Keratinocyte (primary cell): ENCODE results near the gene SRD5A2. TPM values are rescaled to one million over a fixed set of nuclear protein-coding genes. Genes with fewer than 3 reads are reported as not detected.

Experiments
- DNase-seq: peaks from one replicate; pipeline ENCODE4 v3.0.0-alpha.2; 2011; ENCODE audit warnings: low read depth, missing footprints, low spot score
- FAIRE-seq: peaks from 2 replicates; lab custom pipeline; 2011; peaks lifted over from hg19 to GRCh38; lab: Jason Lieb, UNC
- H2AFZ ChIP-seq: 2 replicates; pipeline ENCODE4 v1.6.0; 2012; ENCODE audit warnings: low read length, control low read depth, inconsistent platforms; ENCODE audit not compliant: control insufficient read depth
- H3K27ac ChIP-seq: 2 replicates; pipeline ENCODE4 v1.5.1; 2011; ENCODE audit warnings: low read length; ENCODE audit not compliant: control insufficient read depth, insufficient read depth
- H3K27me3 ChIP-seq: 3 replicates; pipeline ENCODE4 v1.6.0; 2011; ENCODE audit warnings: low read length; ENCODE audit not compliant: control insufficient read depth, insufficient read depth; ENCODE audit errors: extremely low read depth
- H3K36me3 ChIP-seq, 2 experiments: 2 replicates in 1 of 2; 3 replicates in 1 of 2; pipeline ENCODE4 v1.5.1; 2011; ENCODE audit warnings: low read length in 2 of 2, mild to moderate bottlenecking in 1 of 2; ENCODE audit not compliant: control insufficient read depth in 2 of 2, insufficient read depth in 2 of 2; ENCODE audit errors: extremely low read depth in 1 of 2
- H3K4me1 ChIP-seq: 3 replicates; pipeline ENCODE4 v1.5.1; 2011; ENCODE audit warnings: low read length; ENCODE audit not compliant: control insufficient read depth, insufficient read depth; ENCODE audit errors: extremely low read depth
- H3K4me2 ChIP-seq: 3 replicates; pipeline ENCODE4 v1.6.0; 2011; ENCODE audit warnings: low read depth, low read length; ENCODE audit not compliant: control insufficient read depth, insufficient read depth; ENCODE audit errors: extremely low read depth
- H3K4me3 ChIP-seq, 3 experiments: fragments of 200-600 bp in 1 of 3; sonication (generic) in 1 of 3; 2 replicates in 2 of 3; 3 replicates in 1 of 3; pipeline ENCODE4 v1.5.1; 2011 to 2016; ENCODE audit warnings: low read length in 3 of 3, mild to moderate bottlenecking in 3 of 3, control low read depth in 2 of 3, inconsistent platforms in 1 of 3, low read depth in 1 of 3, mixed read lengths in 1 of 3, mixed run types in 1 of 3, moderate library complexity in 1 of 3; ENCODE audit not compliant: control insufficient read depth in 2 of 3, insufficient read depth in 2 of 3; ENCODE audit errors: extremely low read depth in 1 of 3
- H3K79me2 ChIP-seq: 2 replicates; pipeline ENCODE4 v1.6.0; 2012; ENCODE audit warnings: low read length; ENCODE audit not compliant: control insufficient read depth, insufficient read depth
- H3K9ac ChIP-seq: 3 replicates; pipeline ENCODE4 v1.6.0; 2011; ENCODE audit warnings: low read length; ENCODE audit not compliant: control insufficient read depth, insufficient read depth; ENCODE audit errors: extremely low read depth
- H3K9me1 ChIP-seq: 3 replicates; pipeline ENCODE4 v1.6.0; 2011; ENCODE audit warnings: low read length; ENCODE audit not compliant: control insufficient read depth, insufficient read depth; ENCODE audit errors: extremely low read depth
- H3K9me3 ChIP-seq: 2 replicates; pipeline ENCODE4 v1.5.1; 2012; ENCODE audit warnings: low read depth, low read length; ENCODE audit not compliant: control insufficient read depth
- H4K20me1 ChIP-seq: 3 replicates; pipeline ENCODE4 v1.6.0; 2011; ENCODE audit warnings: low read length; ENCODE audit not compliant: control insufficient read depth, insufficient read depth; ENCODE audit errors: extremely low read depth
- CTCF ChIP-seq, 3 experiments: IDR thresholded peaks in 1 of 3; conservative IDR thresholded peaks in 1 of 3; optimal IDR thresholded peaks in 1 of 3; 2 replicates in 2 of 3; 3 replicates in 1 of 3; pipeline versions ENCODE3 to v1.5.1; 2011; ENCODE audit warnings: low read length in 3 of 3, mild to moderate bottlenecking in 3 of 3, moderate library complexity in 2 of 3, control low read depth in 1 of 3, inconsistent platforms in 1 of 3; ENCODE audit not compliant: insufficient read depth in 2 of 3; ENCODE audit errors: extremely low read depth in 1 of 3
- EZH2 ChIP-seq: IDR thresholded peaks from one replicate; pipeline ENCODE4 v1.6.1; 2012; ENCODE audit warnings: inconsistent platforms, mild to moderate bottlenecking, low read length, moderate library complexity
- dilution Hi-C: fragments of 300-500 bp; cut with MboI; formaldehyde crosslinking; loops from one replicate; pipeline ENCODE4 v1.7.0; 2020; ENCODE audit warnings: low sequenced_read_pairs; ENCODE audit not compliant: extremely low pct_ligation_motif_present
- polyA minus RNA-seq, 3 experiments: library from RNA; depleted of rRNA, polyadenylated mRNA; stranded (reverse); fragments of >200 nt; gene quantifications; 1 replicate in 1 of 3; 2 replicates in 1 of 3; 3 replicates in 1 of 3; pipeline ENCODE4 v1.2.3, GENCODE V29; 2011
- polyA plus RNA-seq, 5 experiments: library from polyadenylated mRNA; depleted of rRNA in 3 of 5; stranded (reverse) in 3 of 5; stranded (forward) in 1 of 5; unstranded in 1 of 5; fragments of >200 nt; gene quantifications; 1 replicate in 1 of 5; 2 replicates in 3 of 5; 3 replicates in 1 of 5; pipeline versions ENCODE4 v1.2.1 to v1.2.3, GENCODE V29; 2011 to 2012; ENCODE audit warnings: missing spikeins in 2 of 5, low read depth in 1 of 5, low replicate concordance in 1 of 5

SRD5A2 gene
- polyA plus RNA-seq (0.02 to 0.28 TPM (median 0.04 TPM) in 3 replicates), polyA minus RNA-seq (0.20 TPM in 1 of 3 replicates, not detected in the others)
- polyA plus RNA-seq (2011; ENCODE audit: low read depth), result 0.20 TPM
- 0.12 and 0.16 TPM in 2 replicates for polyA plus RNA-seq (2011; cell fraction: cytosol; rRNA removed)
- 0.41 and 0.42 TPM in 2 replicates for polyA plus RNA-seq (2011; cell fraction: nucleus; rRNA removed)
- polyA plus RNA-seq (2012; ENCODE audit: low replicate concordance), result 0.02 and 0.44 TPM in 2 replicates
- 0.58 TPM for polyA minus RNA-seq (2011; cell fraction: cytosol; rRNA and poly(A)+ RNA removed)
- 0.21 and 0.54 TPM in 2 replicates for polyA minus RNA-seq (2011; cell fraction: nucleus; rRNA and poly(A)+ RNA removed)

- Histone ChIP-seq H3K9me1 (no peaks in the 10 kb centered on the region), H3K4me3 (no peak within 1 kb of the TSS), H3K36me3 (no peaks in the 10 kb centered on the region), H3K9me3 (no peaks in the 10 kb centered on the region), H3K4me2 (no peak within 1 kb of the TSS), H4K20me1 (no peaks in the 10 kb centered on the region), H3K27me3 (peaks cover 55% of the 10 kb centered on the region), H3K4me1 (no peaks in the 10 kb centered on the region), H3K27ac (no peak within 1 kb of the TSS), H2AFZ (peak within 1 kb of the TSS; percentile 30), H3K79me2 (no peaks in the 10 kb centered on the region), H3K9ac (no peak within 1 kb of the TSS)
- TF ChIP-seq EZH2, result peak; percentile 85
- no peak for TF ChIP-seq CTCF (optimal IDR thresholded peaks at IDR 0.05 in 1 of 3, IDR thresholded peaks at IDR 0.05 in 1 of 3, conservative IDR thresholded peaks at IDR 0.05 in 1 of 3; ENCODE audit: extremely low read depth in 1 of 3, insufficient read depth in 2 of 3, low read length in 3 of 3)
- dilution Hi-C loops, result no loop called here
- DNase-seq (no peak), FAIRE-seq (no peak)
Measured at GRCh38 chr2:31580321-31581117, at the start of gene SRD5A2. TSS of gene SRD5A2 (minus strand) at chr2:31580938. CDS start at chr2:31580900, 38 bp downstream.

- Histone ChIP-seq H3K9ac (no peak overlapping the region), H3K79me2 (no peaks in the 10 kb centered on the region), H3K9me3 (no peaks in the 10 kb centered on the region), H3K4me1 (no peaks in the 10 kb centered on the region), H3K27me3 (no peaks in the 10 kb centered on the region), H3K27ac (no peak overlapping the region), H4K20me1 (no peaks in the 10 kb centered on the region), H3K4me2 (no peak overlapping the region), H3K36me3 (no peaks in the 10 kb centered on the region), H2AFZ (no peak overlapping the region), H3K9me1 (no peaks in the 10 kb centered on the region), H3K4me3 (no peak overlapping the region)
- DNase-seq (no peak), FAIRE-seq (no peak)
- TF ChIP-seq EZH2 (no peak), CTCF (optimal IDR thresholded peaks at IDR 0.05 in 1 of 3, IDR thresholded peaks at IDR 0.05 in 1 of 3, conservative IDR thresholded peaks at IDR 0.05 in 1 of 3; ENCODE audit: extremely low read depth in 1 of 3, insufficient read depth in 2 of 3, low read length in 3 of 3) (no peak)
- dilution Hi-C loops, result no loop called here
Measured at GRCh38 chr2:31606509-31606908, 25.8 kb upstream of the SRD5A2 start.
